ENCODE measurements around the gene SPRED2. TPM values are rescaled to one million over a fixed set of nuclear protein-coding genes. Genes with fewer than 3 reads are reported as not detected.

The SPRED2 gene
- total RNA-seq, 1 donor from 2014 or later = 11.1 TPM

DNA sequence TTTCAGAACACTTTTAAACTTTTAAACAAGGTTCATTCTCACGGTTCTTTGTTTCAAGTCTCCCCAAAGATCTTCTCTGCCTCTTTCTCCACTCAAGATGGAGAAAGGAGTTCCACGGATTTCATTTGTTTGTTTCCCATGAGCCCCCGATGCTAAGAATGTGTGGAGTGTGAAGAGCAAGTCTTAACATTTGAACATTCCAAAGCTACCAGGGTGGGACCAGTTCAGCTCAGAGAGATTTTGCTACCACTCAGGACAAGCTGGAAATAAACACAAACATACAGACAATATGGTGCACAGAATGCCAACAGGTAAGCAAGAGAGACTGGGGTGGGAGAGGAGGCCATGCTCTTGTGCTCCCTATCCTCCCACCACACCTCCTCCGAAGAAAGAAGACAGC is 56.7 kb downstream of the SPRED2 start:
- DNase-seq (ENCODE audit: low read depth) = no peak
- H3K4me3 ChIP-seq (ENCODE audit: low read depth, low read length) = no peak overlapping the region
- TF ChIP-seq, protein P1, sequence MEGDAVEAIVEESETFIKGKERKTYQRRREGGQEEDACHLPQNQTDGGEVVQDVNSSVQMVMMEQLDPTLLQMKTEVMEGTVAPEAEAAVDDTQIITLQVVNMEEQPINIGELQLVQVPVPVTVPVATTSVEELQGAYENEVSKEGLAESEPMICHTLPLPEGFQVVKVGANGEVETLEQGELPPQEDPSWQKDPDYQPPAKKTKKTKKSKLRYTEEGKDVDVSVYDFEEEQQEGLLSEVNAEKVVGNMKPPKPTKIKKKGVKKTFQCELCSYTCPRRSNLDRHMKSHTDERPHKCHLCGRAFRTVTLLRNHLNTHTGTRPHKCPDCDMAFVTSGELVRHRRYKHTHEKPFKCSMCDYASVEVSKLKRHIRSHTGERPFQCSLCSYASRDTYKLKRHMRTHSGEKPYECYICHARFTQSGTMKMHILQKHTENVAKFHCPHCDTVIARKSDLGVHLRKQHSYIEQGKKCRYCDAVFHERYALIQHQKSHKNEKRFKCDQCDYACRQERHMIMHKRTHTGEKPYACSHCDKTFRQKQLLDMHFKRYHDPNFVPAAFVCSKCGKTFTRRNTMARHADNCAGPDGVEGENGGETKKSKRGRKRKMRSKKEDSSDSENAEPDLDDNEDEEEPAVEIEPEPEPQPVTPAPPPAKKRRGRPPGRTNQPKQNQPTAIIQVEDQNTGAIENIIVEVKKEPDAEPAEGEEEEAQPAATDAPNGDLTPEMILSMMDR (conservative IDR thresholded peaks at IDR 0.05; ENCODE audit: low read depth, low read length) = no peak

DNA sequence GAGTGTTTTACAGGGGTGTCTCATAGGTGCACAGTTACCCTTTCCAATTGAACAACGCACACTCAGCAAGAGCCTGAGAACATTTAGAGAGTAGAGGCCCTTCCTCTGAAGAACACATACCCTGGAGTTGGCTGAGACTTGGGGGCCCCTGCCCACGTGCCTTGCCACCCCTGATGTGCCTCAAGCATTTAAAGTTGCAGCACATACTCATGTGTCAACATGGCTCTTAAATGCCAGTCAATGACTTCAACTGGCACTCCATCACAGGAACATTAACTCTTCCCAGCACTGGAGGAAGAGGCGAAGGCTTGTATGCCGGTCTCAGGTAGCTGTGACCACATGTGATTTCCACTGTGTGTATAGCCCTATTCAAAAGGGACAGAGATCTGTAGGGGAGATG is 57.4 kb downstream of the SPRED2 start:
- DNase-seq (ENCODE audit: low read depth) = no peak
- TF ChIP-seq, protein P1 (conservative IDR thresholded peaks at IDR 0.05; ENCODE audit: low read depth, low read length) = no peak
- H3K4me3 ChIP-seq (ENCODE audit: low read depth, low read length) = no peak overlapping the region

DNA sequence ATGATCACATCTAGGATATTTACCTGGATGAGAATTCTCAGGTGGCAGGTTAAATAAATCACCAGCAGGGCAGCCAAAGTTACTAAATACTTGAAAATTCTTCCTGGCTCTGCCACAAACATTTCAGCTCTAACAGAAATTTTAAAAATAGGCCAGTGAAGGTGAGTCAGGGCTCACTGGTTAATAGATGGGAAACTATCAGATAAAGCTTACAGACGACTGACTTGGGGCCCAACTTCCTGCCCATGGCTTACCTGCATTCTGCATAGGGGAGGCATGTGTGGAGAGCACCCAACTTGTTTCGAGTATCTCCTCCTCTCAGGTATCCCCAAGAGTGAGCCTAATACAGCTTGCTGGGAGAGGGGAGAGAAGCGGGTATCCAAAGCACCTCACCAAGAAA is 57.8 kb downstream of the SPRED2 start:
- TF ChIP-seq, protein P1 (conservative IDR thresholded peaks at IDR 0.05; ENCODE audit: low read depth, low read length) = no peak

DNA sequence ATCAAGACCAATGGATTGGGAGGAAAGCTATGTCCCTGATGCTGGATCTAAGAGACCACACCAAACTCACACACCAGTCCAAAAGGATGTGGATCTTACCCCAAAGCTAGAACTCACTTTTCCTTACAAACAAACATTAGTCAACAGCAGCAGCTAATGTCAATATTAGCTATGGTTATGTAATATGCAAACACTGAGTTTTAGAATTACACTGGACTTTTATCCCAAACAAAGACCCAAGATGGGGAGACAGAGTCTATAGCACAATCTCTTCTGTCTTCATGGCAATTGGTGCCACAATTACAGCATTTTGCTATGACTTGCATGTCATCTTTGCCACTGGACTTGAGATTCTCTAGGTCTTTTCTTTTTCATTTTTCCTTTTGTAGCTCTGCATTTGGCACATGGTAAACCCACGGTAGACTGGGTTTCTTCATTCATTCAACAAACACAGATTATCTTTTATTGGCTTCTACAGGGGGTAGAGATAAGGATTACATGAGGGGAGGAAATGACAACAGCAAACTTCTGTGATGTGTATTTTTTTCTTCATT is 59.0 kb downstream of the SPRED2 start:
- TF ChIP-seq, protein P1 (conservative IDR thresholded peaks at IDR 0.05; ENCODE audit: low read depth, low read length) = no peak
- H3K4me3 ChIP-seq (ENCODE audit: low read depth, low read length) = no peak overlapping the region
- DNase-seq (ENCODE audit: low read depth) = no peak

More for the DNA sequence above, 57.8 kb downstream of the SPRED2 start:
- H3K4me3 ChIP-seq (ENCODE audit: low read depth, low read length) = no peak overlapping the region
- no peak for DNase-seq (ENCODE audit: low read depth)

DNA sequence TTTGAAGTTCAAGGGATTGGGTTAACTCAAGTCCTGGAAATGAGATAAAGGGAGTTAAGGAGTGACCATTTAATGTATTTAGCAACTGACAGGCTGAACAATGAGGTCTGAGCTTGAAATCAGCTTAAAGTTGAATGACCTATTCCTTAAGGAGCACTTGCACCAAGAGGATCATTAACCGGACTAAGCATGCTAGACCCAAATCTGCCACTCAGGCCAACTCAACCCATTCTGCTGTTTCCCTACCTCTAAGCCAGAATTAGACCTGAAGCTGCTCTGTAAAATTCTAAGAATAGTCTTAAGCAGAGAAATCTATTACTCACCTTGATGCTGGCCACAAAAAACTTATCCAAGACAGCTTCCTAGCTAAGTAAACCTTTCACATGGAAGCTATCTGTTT is 59.8 kb downstream of the SPRED2 start:
- no peak for DNase-seq (ENCODE audit: low read depth)
- H3K4me3 ChIP-seq (ENCODE audit: low read depth, low read length) = no peak overlapping the region
- TF ChIP-seq, protein P1 (conservative IDR thresholded peaks at IDR 0.05; ENCODE audit: low read depth, low read length) = no peak

DNA sequence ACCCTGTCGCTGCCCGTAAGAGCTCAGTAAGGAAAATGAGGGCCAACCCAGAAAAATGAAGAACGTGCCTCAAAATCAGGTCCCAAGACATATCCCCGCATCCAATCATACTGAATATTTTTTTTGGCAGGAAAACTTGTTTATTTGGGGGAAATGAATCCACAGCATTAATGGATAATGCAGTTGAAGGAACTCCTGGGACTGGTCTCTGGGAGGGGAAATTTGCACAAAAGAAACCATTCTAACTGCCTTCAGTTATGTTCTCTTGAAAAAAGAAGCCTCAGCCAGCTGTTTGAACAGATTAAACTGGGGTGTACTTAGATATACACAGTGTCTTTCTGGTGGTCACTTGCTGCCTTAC is 61.3 kb downstream of the SPRED2 start:
- TF ChIP-seq, protein P1 (conservative IDR thresholded peaks at IDR 0.05; ENCODE audit: low read depth, low read length) = no peak
- no peak for DNase-seq (ENCODE audit: low read depth)
- H3K4me3 ChIP-seq (ENCODE audit: low read depth, low read length) = no peak overlapping the region

DNA sequence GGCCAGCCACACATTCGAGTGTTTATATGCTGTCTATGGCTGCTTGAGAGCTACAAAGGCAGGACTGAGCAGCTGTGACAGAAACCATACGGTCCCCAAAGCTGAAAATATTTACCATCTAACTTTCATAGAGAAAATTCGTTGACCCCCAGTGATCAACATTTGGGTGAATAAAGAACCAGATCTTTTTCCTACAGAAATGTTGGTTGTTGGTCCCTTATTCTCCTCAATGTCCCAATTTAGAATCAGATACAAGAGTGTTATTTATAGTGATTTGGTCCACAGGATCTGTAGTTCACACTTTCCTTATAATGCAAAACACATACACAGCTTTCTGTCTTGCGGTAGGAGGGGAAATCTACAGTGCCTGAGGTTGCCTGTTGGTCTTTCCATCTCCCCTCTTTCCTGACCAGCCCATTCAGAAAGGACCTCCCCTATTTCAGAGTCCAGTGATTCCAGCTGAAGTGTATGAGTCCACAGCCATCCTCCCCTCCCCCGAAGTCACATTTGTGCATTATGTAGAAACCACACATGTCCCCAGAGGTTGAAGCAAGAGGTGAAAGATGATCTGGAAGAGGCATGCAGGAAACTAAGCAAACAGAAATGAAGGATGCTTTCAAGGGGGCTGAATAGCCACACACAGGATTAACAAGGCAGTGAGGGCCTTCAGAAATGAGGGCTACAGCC is 61.9 kb downstream of the SPRED2 start:
- DNase-seq (ENCODE audit: low read depth) = no peak
- H3K4me3 ChIP-seq (ENCODE audit: low read depth, low read length) = no peak overlapping the region
- TF ChIP-seq, protein P1 (conservative IDR thresholded peaks at IDR 0.05; ENCODE audit: low read depth, low read length) = no peak
